ENCODE measurements around the gene CEP19.

- no peak for TF ChIP-seq TOX (CRISPR knock-in tag; IDR thresholded peaks at IDR 0.05; ENCODE audit: borderline replicate concordance)
- TF ChIP-seq CREB5 (CRISPR knock-in tag; IDR thresholded peaks at IDR 0.05; ENCODE audit: low read depth), result no peak
- TF ChIP-seq, protein P1, sequence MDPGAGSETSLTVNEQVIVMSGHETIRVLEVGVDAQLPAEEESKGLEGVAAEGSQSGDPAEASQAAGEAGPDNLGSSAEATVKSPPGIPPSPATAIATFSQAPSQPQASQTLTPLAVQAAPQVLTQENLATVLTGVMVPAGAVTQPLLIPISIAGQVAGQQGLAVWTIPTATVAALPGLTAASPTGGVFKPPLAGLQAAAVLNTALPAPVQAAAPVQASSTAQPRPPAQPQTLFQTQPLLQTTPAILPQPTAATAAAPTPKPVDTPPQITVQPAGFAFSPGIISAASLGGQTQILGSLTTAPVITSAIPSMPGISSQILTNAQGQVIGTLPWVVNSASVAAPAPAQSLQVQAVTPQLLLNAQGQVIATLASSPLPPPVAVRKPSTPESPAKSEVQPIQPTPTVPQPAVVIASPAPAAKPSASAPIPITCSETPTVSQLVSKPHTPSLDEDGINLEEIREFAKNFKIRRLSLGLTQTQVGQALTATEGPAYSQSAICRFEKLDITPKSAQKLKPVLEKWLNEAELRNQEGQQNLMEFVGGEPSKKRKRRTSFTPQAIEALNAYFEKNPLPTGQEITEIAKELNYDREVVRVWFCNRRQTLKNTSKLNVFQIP (CRISPR knock-in tag; IDR thresholded peaks at IDR 0.05; ENCODE audit: borderline replicate concordance, low read depth), result no peak
- TF ChIP-seq SNAI2 (CRISPR knock-in tag; IDR thresholded peaks at IDR 0.05), result no peak
- TF ChIP-seq ZNF565 (CRISPR knock-in tag; conservative IDR thresholded peaks at IDR 0.05; ENCODE audit: low read depth), result no peak
- no peak for TF ChIP-seq GLIS3 (CRISPR knock-in tag; IDR thresholded peaks at IDR 0.05)
- no peak for TF ChIP-seq PATZ1 (CRISPR knock-in tag; IDR thresholded peaks at IDR 0.05; ENCODE audit: borderline replicate concordance)
- TF ChIP-seq, protein P2, sequence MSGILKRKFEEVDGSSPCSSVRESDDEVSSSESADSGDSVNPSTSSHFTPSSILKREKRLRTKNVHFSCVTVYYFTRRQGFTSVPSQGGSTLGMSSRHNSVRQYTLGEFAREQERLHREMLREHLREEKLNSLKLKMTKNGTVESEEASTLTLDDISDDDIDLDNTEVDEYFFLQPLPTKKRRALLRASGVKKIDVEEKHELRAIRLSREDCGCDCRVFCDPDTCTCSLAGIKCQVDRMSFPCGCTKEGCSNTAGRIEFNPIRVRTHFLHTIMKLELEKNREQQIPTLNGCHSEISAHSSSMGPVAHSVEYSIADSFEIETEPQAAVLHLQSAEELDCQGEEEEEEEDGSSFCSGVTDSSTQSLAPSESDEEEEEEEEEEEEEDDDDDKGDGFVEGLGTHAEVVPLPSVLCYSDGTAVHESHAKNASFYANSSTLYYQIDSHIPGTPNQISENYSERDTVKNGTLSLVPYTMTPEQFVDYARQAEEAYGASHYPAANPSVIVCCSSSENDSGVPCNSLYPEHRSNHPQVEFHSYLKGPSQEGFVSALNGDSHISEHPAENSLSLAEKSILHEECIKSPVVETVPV (CRISPR knock-in tag; IDR thresholded peaks at IDR 0.05), result no peak
- no peak for TF ChIP-seq ZFP30 (CRISPR knock-in tag; IDR thresholded peaks at IDR 0.05)
- TF ChIP-seq ARNTL (CRISPR knock-in tag; IDR thresholded peaks at IDR 0.05; ENCODE audit: borderline replicate concordance, low read depth), result no peak
- TF ChIP-seq ZFP3 (CRISPR knock-in tag; IDR thresholded peaks at IDR 0.05), result no peak
- TF ChIP-seq OSR1 (CRISPR knock-in tag; IDR thresholded peaks at IDR 0.05), result no peak
- TF ChIP-seq ZNF70 (CRISPR knock-in tag; IDR thresholded peaks at IDR 0.05), result no peak
These were observed 41.2 kb upstream of the CEP19 start for GRCh38 chr3:196753201-196753600.
